B cell (primary cell): ENCODE results near the gene ARHGAP9. TPM values are rescaled to one million over a fixed set of nuclear protein-coding genes. Genes with fewer than 3 reads are reported as not detected.

Experiments used
- ATAC-seq: fragments of 200-7000 bp; cut with Tn5 transposase; one replicate; pipeline ENCODE4 v1.10.0; 2021; ENCODE audit warnings: low read depth, mild to moderate bottlenecking, moderate number of reproducible peaks, moderate library complexity
- CTCF ChIA-PET: fragments of 350-600 bp; sonication (Branson Sonifier 250); formaldehyde crosslinking; loops from one replicate; lab custom pipeline; 2021; ENCODE audit warnings: antibody characterized with exemption, inconsistent platforms; lab: Charles Lee
- POLR2A ChIA-PET: fragments of 350-600 bp; sonication (Branson Sonifier 250); formaldehyde crosslinking; loops from one replicate; lab custom pipeline; 2021; ENCODE audit warnings: antibody characterized with exemption; lab: Charles Lee
- DNase-seq: peaks from one replicate; pipeline ENCODE4 v3.0.0; 2013
- H2AFZ ChIP-seq: 2 replicates; pipeline ENCODE4 v1.6.1; 2012; ENCODE audit warnings: mild to moderate bottlenecking, low read depth, low read length; ENCODE audit not compliant: insufficient read depth, poor library complexity, severe bottlenecking
- H3K27ac ChIP-seq, 2 donors: 1 replicate in 1 of 2; 2 replicates in 1 of 2; pipeline ENCODE4 v1.5.1; 2012 to 2013; ENCODE audit warnings: low read length in 2 of 2, mild to moderate bottlenecking in 2 of 2, moderate library complexity in 1 of 2
- H3K27me3 ChIP-seq, 4 experiments: fragments of 200-600 bp in 1 of 4; sonication (generic) in 1 of 4; replicated peaks in 1 of 4; 1 replicate in 2 of 4; 2 replicates in 2 of 4; pipeline versions ENCODE4 v1.6.1 to v1.7.0; 2013 to 2016; ENCODE audit warnings: low read length in 3 of 4, mild to moderate bottlenecking in 2 of 4, mixed read lengths in 1 of 4, moderate library complexity in 1 of 4; ENCODE audit not compliant: insufficient read depth in 4 of 4, control insufficient read depth in 3 of 4; ENCODE audit errors: control extremely low read depth in 1 of 4
- H3K36me3 ChIP-seq, 2 experiments: replicated peaks in 1 of 2; 1 replicate in 1 of 2; 2 replicates in 1 of 2; pipeline versions ENCODE4 v1.6.1 to v1.7.1; 2013; ENCODE audit warnings: low read length in 1 of 2; ENCODE audit not compliant: insufficient read depth in 2 of 2, control insufficient read depth in 1 of 2; ENCODE audit errors: control extremely low read depth in 1 of 2, extremely low read depth in 1 of 2
- H3K4me1 ChIP-seq, 2 donors: fragments of 200-600 bp in 1 of 2; sonication (generic) in 1 of 2; 1 replicate in 1 of 2; 2 replicates in 1 of 2; pipeline versions ENCODE4 v1.5.1 to v1.6.1; 2013 to 2017; ENCODE audit warnings: low read length in 2 of 2; ENCODE audit not compliant: control insufficient read depth in 2 of 2, insufficient read depth in 2 of 2
- H3K4me2 ChIP-seq: replicated peaks from 2 replicates; pipeline ENCODE3; 2012; ENCODE audit warnings: mild to moderate bottlenecking, low read depth, low read length; ENCODE audit not compliant: poor library complexity, severe bottlenecking
- H3K4me3 ChIP-seq, 5 experiments: fragments of 200-600 bp in 1 of 5; sonication (generic) in 1 of 5; 1 replicate in 3 of 5; 2 replicates in 2 of 5; pipeline versions ENCODE4 v1.5.1 to v1.7.0; 2011 to 2016; ENCODE audit warnings: low read length in 4 of 5, mild to moderate bottlenecking in 4 of 5, low read depth in 2 of 5, control low read depth in 1 of 5, moderate library complexity in 1 of 5; ENCODE audit not compliant: insufficient read depth in 1 of 5; ENCODE audit errors: control extremely low read depth in 1 of 5, extremely low read depth in 1 of 5
- H3K79me2 ChIP-seq: fragments of 200-600 bp; sonication (generic); one replicate; pipeline ENCODE4 v1.6.0; 2016; ENCODE audit warnings: low read length; ENCODE audit not compliant: control insufficient read depth, insufficient read depth
- H3K9ac ChIP-seq: fragments of 200-600 bp; sonication (generic); 2 replicates; pipeline ENCODE4 v1.6.1; 2017; ENCODE audit warnings: mild to moderate bottlenecking, low read length, moderate library complexity
- H3K9me3 ChIP-seq, 3 donors: one replicate each; pipeline versions ENCODE4 v1.6.1 to v1.7.1; 2013; ENCODE audit warnings: low read length in 2 of 3; ENCODE audit not compliant: control insufficient read depth in 2 of 3, insufficient read depth in 1 of 3; ENCODE audit errors: control extremely low read depth in 1 of 3
- H4K20me1 ChIP-seq: 2 replicates; pipeline ENCODE4 v1.6.0; 2012; ENCODE audit warnings: mild to moderate bottlenecking, low read length; ENCODE audit not compliant: insufficient read depth, control insufficient read depth, poor library complexity, severe bottlenecking
- H3K27ac Mint-ChIP-seq: one replicate; pipeline ENCODE4 v1.8.0; 2021; ENCODE audit warnings: mixed read lengths
- H3K27me3 Mint-ChIP-seq: one replicate; pipeline ENCODE4 v1.8.0; 2021; ENCODE audit warnings: mixed read lengths
- H3K4me1 Mint-ChIP-seq: one replicate; pipeline ENCODE4 v1.8.0; 2021; ENCODE audit warnings: mixed read lengths
- H3K4me3 Mint-ChIP-seq: one replicate; pipeline ENCODE4 v1.8.0; 2021; ENCODE audit warnings: mixed read lengths
- H3K9me3 Mint-ChIP-seq: one replicate; pipeline ENCODE4 v1.8.0; 2022; ENCODE audit warnings: mixed read lengths; ENCODE audit not compliant: insufficient read depth
- EZH2 ChIP-seq: IDR thresholded peaks from 2 replicates; pipeline ENCODE4 v1.6.1; 2012; ENCODE audit warnings: borderline replicate concordance, low read depth, mild to moderate bottlenecking, moderate library complexity, low read length; ENCODE audit not compliant: insufficient read depth, poor library complexity, severe bottlenecking
- WGBS: methylation state at CpG from one replicate; pipeline ENCODE4 v1.1.5; 2013; ENCODE audit warnings: missing lambda C conversion rate; ENCODE audit not compliant: insufficient coverage; 5-methylcytosine and 5-hydroxymethylcytosine counted together
- intact Hi-C: fragments of 100-400 bp; cut with micrococcal nuclease; formaldehyde crosslinking; loops from one replicate; pipeline ENCODE4 v1.10.0; 2022
- polyA plus RNA-seq: library from polyadenylated mRNA; depleted of rRNA; stranded (reverse); fragments of >200 nt; gene quantifications from 2 replicates; pipeline ENCODE4 v1.2.3, GENCODE V29; 2012
- total RNA-seq, 2 donors: library from RNA; stranded (reverse); fragments of 120-200 nt in 1 of 2; gene quantifications; 1 replicate in 1 of 2; 2 replicates in 1 of 2; pipeline versions ENCODE4 v1.2.3 to v1.2.4, GENCODE V29; 2013 to 2022
- TF ChIP-seq, protein P1 (sequence below): fragments of 200-600 bp; IDR thresholded peaks from one replicate; pipeline ENCODE4 v1.8.0; 2022; ENCODE audit warnings: antibody characterized with exemption, mild to moderate bottlenecking

Gene ARHGAP9
- total and polyA plus RNA-seq, 2 donors (not counting 1 experiment from before 2014, with no cell fraction given) = 161 to 390 TPM

DNA sequence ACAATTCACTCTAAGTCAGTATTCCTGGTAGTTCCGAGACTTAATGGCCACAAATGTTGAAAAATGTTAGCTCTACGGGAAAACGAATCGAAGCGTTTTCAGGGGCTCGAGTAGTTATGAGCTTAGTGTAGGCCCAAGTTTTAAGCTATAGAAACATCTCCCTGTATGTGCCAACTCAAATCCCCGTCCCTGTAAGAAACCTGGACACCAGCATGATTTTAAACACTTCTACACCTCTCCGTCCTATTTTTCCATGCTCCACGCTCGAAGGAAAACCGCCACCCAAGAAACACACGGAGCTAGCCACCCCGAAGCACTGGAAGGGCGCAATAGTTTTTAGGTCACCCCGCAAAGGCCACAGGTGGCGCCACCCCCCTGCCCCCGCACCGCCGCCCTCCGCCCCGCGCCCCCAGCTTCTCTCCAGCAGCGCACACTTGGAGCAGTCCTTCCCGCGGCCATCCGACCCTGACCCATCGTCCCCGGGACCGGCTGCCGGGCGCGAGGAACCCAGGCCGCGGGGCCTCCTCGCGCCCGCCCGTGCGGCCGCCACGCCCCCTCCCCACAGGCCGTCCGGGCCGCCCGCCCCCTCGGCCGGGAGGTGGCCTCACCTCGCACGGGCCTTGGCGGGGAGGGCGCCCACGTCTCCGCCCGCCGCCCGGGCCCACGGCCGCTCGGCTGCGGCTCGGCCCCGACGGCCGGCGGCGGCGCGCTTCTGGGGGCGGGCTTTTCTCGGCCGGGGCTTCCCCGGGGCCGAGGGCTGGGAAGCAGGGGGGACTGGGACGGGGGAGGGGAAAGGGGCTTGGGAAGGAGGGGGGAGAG lies 49.3 kb downstream of the ARHGAP9 start:
- H3K36me3 ChIP-seq = no peaks in the 10 kb centered on the region
- H3K9me3 ChIP-seq = no peaks in the 10 kb centered on the region
- H3K27ac ChIP-seq = peak overlapping the region; percentile 96
- H3K79me2 ChIP-seq = peaks cover 31% of the 10 kb centered on the region
- TF ChIP-seq, protein P1, sequence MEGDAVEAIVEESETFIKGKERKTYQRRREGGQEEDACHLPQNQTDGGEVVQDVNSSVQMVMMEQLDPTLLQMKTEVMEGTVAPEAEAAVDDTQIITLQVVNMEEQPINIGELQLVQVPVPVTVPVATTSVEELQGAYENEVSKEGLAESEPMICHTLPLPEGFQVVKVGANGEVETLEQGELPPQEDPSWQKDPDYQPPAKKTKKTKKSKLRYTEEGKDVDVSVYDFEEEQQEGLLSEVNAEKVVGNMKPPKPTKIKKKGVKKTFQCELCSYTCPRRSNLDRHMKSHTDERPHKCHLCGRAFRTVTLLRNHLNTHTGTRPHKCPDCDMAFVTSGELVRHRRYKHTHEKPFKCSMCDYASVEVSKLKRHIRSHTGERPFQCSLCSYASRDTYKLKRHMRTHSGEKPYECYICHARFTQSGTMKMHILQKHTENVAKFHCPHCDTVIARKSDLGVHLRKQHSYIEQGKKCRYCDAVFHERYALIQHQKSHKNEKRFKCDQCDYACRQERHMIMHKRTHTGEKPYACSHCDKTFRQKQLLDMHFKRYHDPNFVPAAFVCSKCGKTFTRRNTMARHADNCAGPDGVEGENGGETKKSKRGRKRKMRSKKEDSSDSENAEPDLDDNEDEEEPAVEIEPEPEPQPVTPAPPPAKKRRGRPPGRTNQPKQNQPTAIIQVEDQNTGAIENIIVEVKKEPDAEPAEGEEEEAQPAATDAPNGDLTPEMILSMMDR = no peak
- TF ChIP-seq EZH2 = no peak
- peaks cover 44% of the 10 kb centered on the region for H3K4me1 Mint-ChIP-seq
- peaks cover 4% of the 10 kb centered on the region for H4K20me1 ChIP-seq
- no peaks in the 10 kb centered on the region for H3K9me3 Mint-ChIP-seq
- DNase-seq (peak; percentile 87), ATAC-seq (peak; percentile 78)
- H3K27me3 ChIP-seq = no peaks in the 10 kb centered on the region
- peak overlapping the region; percentile 76 for H3K9ac ChIP-seq
- H3K4me3 ChIP-seq = peak overlapping the region; percentile 60 to 94 (median 64)
- peak overlapping the region; percentile 99 for H3K27ac Mint-ChIP-seq
- H2AFZ ChIP-seq = peak overlapping the region; percentile 84
- CTCF ChIA-PET = interaction anchor here (0.8 to 1.2 kb wide), 5 partner anchors 12 to 188 kb away, joined by 3 to 10 read pairs (median 3); partner anchors contain the start of gene GLI1
- POLR2A ChIA-PET = interaction anchor here (0.5 to 0.6 kb wide), 4 partner anchors 27 to 336 kb away, joined by 3 to 10 read pairs (median 4); no protein-coding TSS in a partner anchor
- H3K27me3 Mint-ChIP-seq = no peaks in the 10 kb centered on the region
- peak overlapping the region; percentile 99 for H3K4me3 Mint-ChIP-seq
- peak overlapping the region; percentile 81 for H3K4me2 ChIP-seq
- H3K4me1 ChIP-seq = peaks cover 13 to 19% of the 10 kb centered on the region in 2 donors
- intact Hi-C loops = loop anchor here (2.0 kb wide), 1 partner anchor 56 kb away; no protein-coding TSS in a partner anchor
- 1% methylated on average over 62 of the region's 74 CpGs for WGBS
